GM23248 (cell line): ENCODE results near the gene ATOSB.

Source experiments
- EZH2 ChIP-seq: fragments of 200-600 bp; sonication (generic); IDR thresholded peaks from 2 replicates; pipeline ENCODE4 v1.6.1; 2018; ENCODE audit warnings: antibody characterized with exemption, mild to moderate bottlenecking; ENCODE audit not compliant: insufficient read depth, poor library complexity, severe bottlenecking
- EZH2phosphoT487 ChIP-seq: fragments of 200-600 bp; sonication (generic); IDR thresholded peaks from 2 replicates; pipeline ENCODE4 v1.6.1; 2018; ENCODE audit warnings: antibody characterized with exemption, moderate library complexity, mild to moderate bottlenecking, low read depth; ENCODE audit not compliant: insufficient read depth

GRCh38 chr9:35114840-35115628, 628 bp downstream of the ATOSB start:
- no peak for TF ChIP-seq EZH2
- no peak for TF ChIP-seq EZH2phosphoT487
